Body of pancreas (tissue), 4 donors: ENCODE data around the gene CSN3. TPM values are rescaled to one million over a fixed set of nuclear protein-coding genes. Genes with fewer than 3 reads are reported as not detected.

Experiments
- ATAC-seq: fragments of 150-250 bp; one replicate; pipeline ENCODE4 v1.9.1; 2016
- DNase-seq, 4 donors: peaks; one replicate each; pipeline ENCODE4 v3.0.0-alpha.2; 2019
- H3K27ac ChIP-seq, 4 donors: fragments of 200-600 bp; sonication (generic); 1 replicate in 3 of 4; 2 replicates in 1 of 4; pipeline versions ENCODE4 v1.5.1 to v1.6.1; 2016 to 2019; ENCODE audit warnings: mild to moderate bottlenecking in 1 of 4, mixed read lengths in 1 of 4, moderate library complexity in 1 of 4
- H3K27me3 ChIP-seq, 2 donors: fragments of 200-600 bp; sonication (generic); one replicate each; pipeline ENCODE4 v1.6.0; 2016; ENCODE audit warnings: mild to moderate bottlenecking in 1 of 2
- H3K36me3 ChIP-seq, 2 donors: fragments of 200-600 bp; sonication (generic); replicated peaks in 1 of 2; 2 replicates each; pipeline ENCODE4 v1.5.1; 2016; ENCODE audit warnings: low read depth in 2 of 2; ENCODE audit not compliant: insufficient read depth in 1 of 2
- H3K4me1 ChIP-seq: fragments of 200-600 bp; sonication (generic); one replicate; pipeline ENCODE4 v1.6.0; 2016
- H3K4me3 ChIP-seq, 2 donors: fragments of 200-600 bp; sonication (generic); 1 replicate in 1 of 2; 2 replicates in 1 of 2; pipeline ENCODE4 v1.5.1; 2016 to 2019
- H3K9me3 ChIP-seq, 3 donors: fragments of 200-600 bp; sonication (generic); 1 replicate in 2 of 3; 2 replicates in 1 of 3; pipeline ENCODE4 v1.5.1; 2016
- CTCF ChIP-seq, 7 experiments: fragments of 450-650 bp in 4 of 7; fragments of 200-600 bp in 3 of 7; sonication (generic) in 3 of 7; IDR thresholded peaks; one replicate each; pipeline ENCODE4 v1.5.1; 2016 to 2019; ENCODE audit warnings: antibody characterized with exemption in 7 of 7
- POLR2A ChIP-seq, 3 donors: fragments of 450-650 bp; IDR thresholded peaks; one replicate each; pipeline ENCODE4 v1.6.1; 2016; ENCODE audit warnings: antibody characterized with exemption in 3 of 3, mild to moderate bottlenecking in 2 of 3
- WGBS, 2 donors: methylation state at CpG; one replicate each; pipeline ENCODE4 v1.1.5; 2017; 5-methylcytosine and 5-hydroxymethylcytosine counted together
- intact Hi-C: fragments of 100-400 bp; cut with DNase I; formaldehyde crosslinking; loops from one replicate; pipeline ENCODE4 v1.15.1; 2023
- total RNA-seq, 2 donors: library from RNA; depleted of rRNA; stranded (reverse); fragments of >200 nt; gene quantifications; one replicate each; pipeline ENCODE4 v1.1.0, GENCODE V29; 2016

CSN3 gene
- total RNA-seq, 2 donors from 2014 or later: not detected

- ATAC-seq (no peak), DNase-seq (no peak)
- Histone ChIP-seq H3K4me3 (no peak overlapping the region), H3K36me3 (no peaks in the 10 kb centered on the region), H3K4me1 (peaks cover 6% of the 10 kb centered on the region), H3K9me3 (no peaks in the 10 kb centered on the region), H3K27me3 (no peaks in the 10 kb centered on the region), H3K27ac (no peak overlapping the region)
- TF ChIP-seq CTCF (IDR thresholded peaks at IDR 0.05): no peak
- TF ChIP-seq POLR2A (IDR thresholded peaks at IDR 0.05): no peak
- 85 to 91% methylated on average over 1 of the region's 1 CpG for WGBS, 2 donors
- intact Hi-C loops: no loop called here
Observed at GRCh38 chr4:70236125-70236524, 6.3 kb upstream of the CSN3 start.

- no peak for ATAC-seq
- WGBS, 2 donors: 32 to 38% methylated on average over 3 of the region's 3 CpGs
Observed at GRCh38 chr4:70239131-70239883, 3.1 kb upstream of the CSN3 start.

GRCh38 chr4:70239884-70240591 lies 2.4 kb upstream of the CSN3 start:
- intact Hi-C loops: no loop called here
- Histone ChIP-seq H3K27ac (no peak overlapping the region), H3K4me1 (peaks cover 6% of the 10 kb centered on the region), H3K27me3 (no peaks in the 10 kb centered on the region), H3K9me3 (no peaks in the 10 kb centered on the region), H3K4me3 (no peak overlapping the region), H3K36me3 (no peaks in the 10 kb centered on the region)
- TF ChIP-seq POLR2A (IDR thresholded peaks at IDR 0.05): no peak
- no peak for TF ChIP-seq CTCF (IDR thresholded peaks at IDR 0.05)
- peak in 2 of 4 donors; percentile 5 to 10 for DNase-seq
- ATAC-seq: no peak
- 52 to 55% methylated on average over 5 of the region's 5 CpGs for WGBS, 2 donors

More at GRCh38 chr4:70239131-70239883, 3.1 kb upstream of the CSN3 start:
- H3K4me1 ChIP-seq: peaks cover 6% of the 10 kb centered on the region
- H3K27ac ChIP-seq: no peak overlapping the region
- no peaks in the 10 kb centered on the region for H3K36me3 ChIP-seq
- intact Hi-C loops: no loop called here
- DNase-seq: no peak
- no peaks in the 10 kb centered on the region for H3K9me3 ChIP-seq
- H3K27me3 ChIP-seq: no peaks in the 10 kb centered on the region
- H3K4me3 ChIP-seq: no peak overlapping the region
- TF ChIP-seq POLR2A (IDR thresholded peaks at IDR 0.05): no peak
- TF ChIP-seq CTCF (IDR thresholded peaks at IDR 0.05): no peak

GRCh38 chr4:70243091-70243490 lies 694 bp downstream of the CSN3 start:
- Histone ChIP-seq H3K4me3 (no peak overlapping the region), H3K27ac (no peak overlapping the region), H3K9me3 (no peaks in the 10 kb centered on the region), H3K27me3 (no peaks in the 10 kb centered on the region), H3K4me1 (peaks cover 6% of the 10 kb centered on the region), H3K36me3 (no peaks in the 10 kb centered on the region)
- TF ChIP-seq CTCF (IDR thresholded peaks at IDR 0.05): no peak
- no peak for ATAC-seq
- DNase-seq: no peak
- intact Hi-C loops: no loop called here
- 60 to 65% methylated on average over 4 of the region's 4 CpGs for WGBS, 2 donors
